Lower lobe of right lung (tissue), 2 donors: ENCODE measurements around the gene TSNAXIP1. TPM values are rescaled to one million over a fixed set of nuclear protein-coding genes. Genes with fewer than 3 reads are reported as not detected.
"Not testable (repeated sequence)": the region's sequence is repeated elsewhere in the genome, so short reads cannot be mapped to it uniquely, and the experiment has no call there.

Experiments
- ATAC-seq, 2 donors: fragments of 200-7000 bp; cut with Tn5 transposase; one replicate each; pipeline ENCODE4 v1.9.1; 2020 to 2022; ENCODE audit warnings: mild to moderate bottlenecking in 2 of 2, moderate library complexity in 2 of 2
- DNase-seq: peaks from one replicate; pipeline ENCODE4 v3.0.0-alpha.2; 2020
- H3K27ac ChIP-seq: fragments of 200-600 bp; one replicate; pipeline ENCODE4 v1.8.0; 2022
- H3K27me3 ChIP-seq: fragments of 200-600 bp; one replicate; pipeline ENCODE4 v1.8.0; 2022; ENCODE audit warnings: low read depth
- H3K36me3 ChIP-seq: fragments of 200-600 bp; one replicate; pipeline ENCODE4 v1.8.0; 2022; ENCODE audit warnings: mild to moderate bottlenecking
- H3K4me1 ChIP-seq: fragments of 200-600 bp; one replicate; pipeline ENCODE4 v1.8.0; 2022
- H3K4me3 ChIP-seq: fragments of 200-600 bp; one replicate; pipeline ENCODE4 v1.8.0; 2022; ENCODE audit warnings: mild to moderate bottlenecking
- H3K9me3 ChIP-seq: fragments of 200-600 bp; one replicate; pipeline ENCODE4 v1.8.0; 2022
- CTCF ChIP-seq: fragments of 200-600 bp; IDR thresholded peaks from one replicate; pipeline ENCODE4 v1.8.0; 2022; ENCODE audit warnings: antibody characterized with exemption, mild to moderate bottlenecking
- intact Hi-C: fragments of 100-400 bp; cut with DNase I; formaldehyde crosslinking; loops from one replicate; pipeline ENCODE4 v1.11.0; 2022
- total RNA-seq: library from RNA; stranded (reverse); fragmentation: NEBNext Ultra II Directional; extraction: Animal tissue kit (Norgen Biotek cat#: 25700); gene quantifications from one replicate; pipeline ENCODE4 v1.2.1, GENCODE V29; 2021
- donor health status: DM: no; HTN: yes; CAD: no; lungs with severe emphysema.

TSNAXIP1 gene
- total RNA-seq, 1 donor from 2014 or later, result 3.5 TPM

DNA sequence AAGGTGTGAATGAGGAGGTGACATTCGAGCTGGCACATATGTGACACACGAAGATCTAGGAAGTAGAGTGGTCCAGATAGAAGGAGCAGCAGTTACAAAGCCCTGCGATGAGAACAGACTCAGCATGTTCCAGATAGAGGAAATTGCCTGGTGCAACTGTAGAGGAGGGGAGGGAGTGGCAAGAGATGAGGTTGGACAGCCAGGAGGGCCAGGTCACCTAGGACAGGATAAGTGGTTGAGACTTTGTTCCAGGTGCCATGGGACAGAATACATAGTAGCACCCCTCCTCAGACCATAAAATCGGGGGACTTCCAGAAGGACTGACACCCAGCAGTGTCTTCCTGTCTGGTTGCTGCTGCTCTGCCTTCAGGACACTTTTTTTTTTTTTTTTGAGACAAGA is 51.8 kb downstream of the TSNAXIP1 start:
- Histone ChIP-seq H3K9me3 (no peaks in the 10 kb centered on the region), H3K4me3 (no peak overlapping the region), H3K36me3 (peaks cover 18% of the 10 kb centered on the region), H3K27me3 (no peaks in the 10 kb centered on the region), H3K4me1 (peaks cover 61% of the 10 kb centered on the region), H3K27ac (peak overlapping the region; percentile 92)
- peak; percentile 28 to 42 for ATAC-seq
- intact Hi-C loops, result no loop called here
- no peak for DNase-seq
- no peak for TF ChIP-seq CTCF

DNA sequence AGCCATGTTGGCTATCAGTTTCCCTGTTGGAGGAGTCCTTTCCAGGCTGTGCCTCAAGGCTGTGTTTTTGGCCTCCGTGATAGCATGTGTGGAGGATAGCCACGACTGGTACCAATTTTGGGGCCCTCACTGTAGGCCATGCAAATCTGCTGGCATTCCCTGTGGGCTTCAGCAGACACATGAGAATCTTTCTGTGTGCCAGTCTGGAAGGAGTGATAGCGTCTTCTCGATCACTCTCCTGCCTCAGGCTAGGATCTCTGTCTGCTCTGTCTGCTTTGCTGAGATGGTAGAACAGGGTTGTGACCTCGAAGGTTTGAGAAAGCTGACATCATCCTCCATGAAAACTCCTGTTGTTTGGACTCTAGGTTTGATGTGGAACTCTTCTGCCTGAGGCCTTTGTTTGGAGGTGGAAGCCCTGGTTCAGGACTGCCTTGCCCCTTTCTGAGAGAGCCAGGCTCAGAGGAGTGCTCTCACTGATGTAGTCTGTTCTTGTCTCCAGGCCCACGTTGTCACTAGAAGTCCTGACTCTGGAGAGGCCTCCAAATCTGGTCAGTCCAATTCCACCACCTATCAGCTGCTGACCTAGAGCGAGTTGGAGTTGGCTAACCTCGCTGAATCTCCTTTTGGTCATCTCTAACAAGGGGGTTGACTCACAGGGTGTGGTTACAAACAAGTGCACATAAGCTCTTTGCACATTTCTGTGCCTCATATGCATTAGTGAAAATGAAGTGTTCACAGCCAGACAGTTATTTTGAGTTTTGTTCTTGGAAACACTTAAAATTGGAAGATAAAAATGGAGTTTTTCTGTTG is 54.1 kb downstream of the TSNAXIP1 start:
- TF ChIP-seq CTCF, result no peak
- H3K36me3 ChIP-seq, result peaks cover 22% of the 10 kb centered on the region
- intact Hi-C loops, result no loop called here
- H3K27ac ChIP-seq, result peak overlapping the region; percentile 11
- peaks cover 53% of the 10 kb centered on the region for H3K4me1 ChIP-seq
- H3K9me3 ChIP-seq, result no peaks in the 10 kb centered on the region
- H3K4me3 ChIP-seq, result no peak overlapping the region
- ATAC-seq (no peak), DNase-seq (no peak)
- no peaks in the 10 kb centered on the region for H3K27me3 ChIP-seq

- Histone ChIP-seq H3K4me3 (no peak overlapping the region), H3K36me3 (peaks cover 33% of the 10 kb centered on the region), H3K27ac (no peak overlapping the region), H3K4me1 (peaks cover 49% of the 10 kb centered on the region), H3K27me3 (no peaks in the 10 kb centered on the region), H3K9me3 (no peaks in the 10 kb centered on the region)
- ATAC-seq (no peak), DNase-seq (no peak)
- no peak for TF ChIP-seq CTCF
- intact Hi-C loops, result no loop called here
Measured at GRCh38 chr16:67861877-67862276, 55.2 kb downstream of the TSNAXIP1 start.

GRCh38 chr16:67862623-67863583 is 56.2 kb downstream of the TSNAXIP1 start:
- TF ChIP-seq CTCF, result no peak
- Histone ChIP-seq H3K4me1 (peaks cover 39% of the 10 kb centered on the region), H3K9me3 (no peaks in the 10 kb centered on the region), H3K27ac (no peak overlapping the region), H3K36me3 (peaks cover 43% of the 10 kb centered on the region), H3K27me3 (no peaks in the 10 kb centered on the region), H3K4me3 (no peak overlapping the region)
- ATAC-seq (peak; percentile 11 to 44), DNase-seq (no peak)
- intact Hi-C loops, result no loop called here

GRCh38 chr16:67864044-67864443 is 57.4 kb downstream of the TSNAXIP1 start:
- peaks cover 55% of the 10 kb centered on the region for H3K36me3 ChIP-seq

More at GRCh38 chr16:67864044-67864443, 57.4 kb downstream of the TSNAXIP1 start:
- H3K4me1 ChIP-seq, result peaks cover 27% of the 10 kb centered on the region
- DNase-seq, H3K4me3 ChIP-seq, H3K9me3 ChIP-seq, intact Hi-C loops, ATAC-seq, H3K27me3 ChIP-seq, H3K27ac ChIP-seq: not testable (repeated sequence)
